Measurements from ENCODE around the gene GGT5.

- TF ChIP-seq CTCF (IDR thresholded peaks at IDR 0.05) (no peak), ZFX (IDR thresholded peaks at IDR 0.05; ENCODE audit: borderline replicate concordance) (no peak)
These were observed 37.4 kb downstream of the GGT5 start for GRCh38 chr22:24207264-24208011.

Data from 22Rv1 (cell line).